Amniotic epithelial cell (primary cell): Measurements from ENCODE around the gene GATA2.

ENCODE experiments used
- DNase-seq: peaks from one replicate; pipeline ENCODE4 v3.0.0-alpha.2; 2010; ENCODE audit warnings: low read depth

GATA2 gene

GRCh38 chr3:128492671-128493569, at the start of gene GATA2:
GATA2 (minus strand) TSS chr3:128493201; CDS start chr3:128487031, 6,170 bp downstream.
- DNase-seq: no peak

GRCh38 chr3:128541246-128541645, 48.2 kb upstream of the GATA2 start:
- no peak for DNase-seq

- no peak for DNase-seq
Observed at GRCh38 chr3:128539376-128539775, 46.4 kb upstream of the GATA2 start.

- DNase-seq: no peak
Observed at GRCh38 chr3:128537091-128537703, 44.2 kb upstream of the GATA2 start.

- no peak for DNase-seq
Observed at GRCh38 chr3:128532012-128532983, 39.3 kb upstream of the GATA2 start.

- DNase-seq: no peak
Observed at GRCh38 chr3:128524374-128525299, 31.6 kb upstream of the GATA2 start.

- no peak for DNase-seq
Observed at GRCh38 chr3:128523591-128523990, 30.6 kb upstream of the GATA2 start.

GRCh38 chr3:128521715-128522114, 28.7 kb upstream of the GATA2 start:
- peak; percentile 5 for DNase-seq

GRCh38 chr3:128518587-128519490, 25.8 kb upstream of the GATA2 start:
- DNase-seq: no peak

- DNase-seq: no peak
Observed at GRCh38 chr3:128517648-128518047, 24.6 kb upstream of the GATA2 start.

- no peak for DNase-seq
Observed at GRCh38 chr3:128515967-128516366, 23.0 kb upstream of the GATA2 start.

- DNase-seq: no peak
Observed at GRCh38 chr3:128508852-128509251, 15.9 kb upstream of the GATA2 start.

- DNase-seq: no peak
Observed at GRCh38 chr3:128506754-128507153, 13.8 kb upstream of the GATA2 start.

- no peak for DNase-seq
Observed at GRCh38 chr3:128505771-128506170, 12.8 kb upstream of the GATA2 start.

GRCh38 chr3:128504963-128505730, 12.1 kb upstream of the GATA2 start:
- no peak for DNase-seq

- no peak for DNase-seq
Observed at GRCh38 chr3:128504533-128504915, 11.5 kb upstream of the GATA2 start.

GRCh38 chr3:128503751-128504532, 10.9 kb upstream of the GATA2 start:
- no peak for DNase-seq

GRCh38 chr3:128503164-128503651, 10.2 kb upstream of the GATA2 start:
- no peak for DNase-seq
